AG09319 (cell line): ENCODE measurements around the gene HLCS.
"Not testable (repeated sequence)": the region's sequence is repeated elsewhere in the genome, so short reads cannot be mapped to it uniquely, and the experiment has no call there.

ENCODE experiments used
- DNase-seq: peaks from one replicate; pipeline ENCODE4 v3.0.0-alpha.2; 2010; ENCODE audit warnings: low read depth; ENCODE audit errors: extremely low read depth
- TF ChIP-seq, protein P1 (sequence below): IDR thresholded peaks from 2 replicates; pipeline ENCODE4 v1.5.1; 2011; ENCODE audit warnings: low read depth, mild to moderate bottlenecking, inconsistent platforms, low read length, moderate library complexity

Gene HLCS

DNA sequence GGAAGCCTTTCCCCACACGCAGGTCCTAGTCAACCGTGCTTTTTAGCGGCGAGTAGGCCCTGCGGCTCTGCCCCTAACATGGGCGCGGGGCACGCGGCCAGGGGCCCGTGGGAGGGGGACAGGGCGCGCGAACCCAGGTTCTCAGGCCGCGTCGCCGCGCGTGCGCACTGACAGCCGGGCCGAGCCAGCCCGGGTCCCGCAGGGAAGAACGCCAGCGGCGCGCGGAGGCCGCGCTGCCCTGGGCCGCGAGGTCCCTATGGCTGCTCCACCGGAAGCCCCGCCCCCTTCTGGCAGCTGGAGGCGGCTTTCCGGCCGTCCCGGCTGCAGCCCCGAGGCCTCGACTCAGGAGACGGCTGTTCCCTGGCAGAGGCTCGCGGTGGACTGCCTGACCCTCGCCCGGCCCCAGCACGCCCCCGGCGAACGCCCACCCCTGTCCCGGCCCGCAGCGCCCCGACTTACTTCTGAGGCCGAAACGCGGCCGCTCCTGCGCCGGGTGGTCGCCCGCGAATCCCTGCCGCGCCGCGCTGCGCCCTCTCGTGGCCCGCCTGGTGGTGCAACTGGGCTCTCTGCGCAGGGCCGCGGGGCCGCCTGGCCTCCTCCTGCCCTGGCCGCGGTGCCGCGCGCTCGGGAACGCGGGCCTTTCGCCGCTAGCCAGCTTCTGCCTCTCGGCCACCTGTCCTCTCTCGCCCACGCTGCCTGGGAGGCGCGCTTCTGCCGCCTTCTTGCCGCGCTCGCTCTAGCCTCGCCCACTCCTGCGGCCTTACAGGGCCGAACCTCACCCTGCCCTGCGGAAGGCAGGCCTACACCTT, 23.4 kb upstream of the HLCS start:
- TF ChIP-seq, protein P1, sequence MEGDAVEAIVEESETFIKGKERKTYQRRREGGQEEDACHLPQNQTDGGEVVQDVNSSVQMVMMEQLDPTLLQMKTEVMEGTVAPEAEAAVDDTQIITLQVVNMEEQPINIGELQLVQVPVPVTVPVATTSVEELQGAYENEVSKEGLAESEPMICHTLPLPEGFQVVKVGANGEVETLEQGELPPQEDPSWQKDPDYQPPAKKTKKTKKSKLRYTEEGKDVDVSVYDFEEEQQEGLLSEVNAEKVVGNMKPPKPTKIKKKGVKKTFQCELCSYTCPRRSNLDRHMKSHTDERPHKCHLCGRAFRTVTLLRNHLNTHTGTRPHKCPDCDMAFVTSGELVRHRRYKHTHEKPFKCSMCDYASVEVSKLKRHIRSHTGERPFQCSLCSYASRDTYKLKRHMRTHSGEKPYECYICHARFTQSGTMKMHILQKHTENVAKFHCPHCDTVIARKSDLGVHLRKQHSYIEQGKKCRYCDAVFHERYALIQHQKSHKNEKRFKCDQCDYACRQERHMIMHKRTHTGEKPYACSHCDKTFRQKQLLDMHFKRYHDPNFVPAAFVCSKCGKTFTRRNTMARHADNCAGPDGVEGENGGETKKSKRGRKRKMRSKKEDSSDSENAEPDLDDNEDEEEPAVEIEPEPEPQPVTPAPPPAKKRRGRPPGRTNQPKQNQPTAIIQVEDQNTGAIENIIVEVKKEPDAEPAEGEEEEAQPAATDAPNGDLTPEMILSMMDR: peak; percentile 41
- DNase-seq: peak; percentile 83

DNA sequence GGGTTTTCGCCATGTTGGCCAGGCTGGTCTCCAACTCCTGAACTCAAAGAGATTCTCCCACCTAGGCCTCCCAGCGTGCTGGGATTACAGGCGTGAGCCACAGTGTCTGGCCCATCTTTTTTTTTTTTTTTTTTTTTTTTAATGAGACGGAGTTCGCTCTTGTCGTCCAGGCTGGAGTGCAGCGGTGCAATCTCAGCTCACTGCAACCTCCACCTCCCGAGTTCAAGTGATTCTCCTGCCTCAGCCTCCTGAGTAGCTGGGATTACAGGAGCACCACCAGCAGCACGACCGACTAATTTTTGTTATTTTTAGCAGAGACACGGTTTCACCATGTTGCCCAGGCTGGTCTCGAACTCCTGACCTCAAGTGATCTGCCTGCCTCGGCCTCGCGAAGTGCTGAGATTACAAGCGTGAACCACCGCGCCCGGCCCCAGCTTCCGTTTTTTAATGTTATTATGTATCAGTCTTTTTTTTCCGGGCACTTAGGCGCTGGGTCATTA, 22.8 kb upstream of the HLCS start:
- not testable (repeated sequence) for DNase-seq

DNA sequence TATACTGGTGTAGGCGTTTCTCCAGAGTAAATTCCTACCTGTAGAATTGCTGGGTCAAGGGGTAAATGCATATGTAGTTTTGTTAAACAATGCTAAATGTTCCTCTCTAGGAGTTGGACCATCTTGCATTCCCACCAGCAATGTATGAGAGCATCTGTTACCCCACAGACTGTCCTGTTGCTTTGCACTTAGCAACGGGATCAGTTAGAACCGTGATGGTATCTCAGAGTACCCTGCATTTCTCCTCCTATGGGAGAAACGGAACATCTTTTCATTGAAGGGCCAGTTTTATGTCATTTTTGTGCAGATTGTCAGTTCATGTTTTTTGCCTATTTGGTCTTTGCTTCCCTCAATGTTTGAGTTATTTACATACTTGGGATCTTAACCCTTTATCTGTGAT, 22.1 kb upstream of the HLCS start:
- TF ChIP-seq, protein P1: no peak

DNA sequence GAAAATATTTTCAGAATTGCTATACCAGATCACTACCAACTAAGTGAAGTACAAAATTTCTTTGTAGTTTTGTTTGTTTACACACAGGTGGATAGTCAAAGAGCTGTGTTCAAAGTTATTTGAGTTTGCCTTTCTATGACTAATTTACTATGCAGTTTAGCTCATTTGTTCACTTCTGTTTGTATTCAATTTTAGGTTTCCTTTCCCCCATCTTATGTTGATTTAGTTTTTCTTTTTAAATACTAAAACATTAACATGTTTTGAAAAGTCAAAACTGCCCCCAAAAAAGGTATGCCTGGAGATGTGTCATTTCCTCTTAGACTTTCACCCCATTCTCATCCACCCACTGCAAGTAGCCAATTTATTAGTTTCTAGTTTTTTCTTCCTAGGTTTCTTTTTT, 21.4 kb upstream of the HLCS start:
- DNase-seq: no peak
- TF ChIP-seq, protein P1: no peak

More for the DNA sequence above, 22.1 kb upstream of the HLCS start:
- DNase-seq: no peak

DNA sequence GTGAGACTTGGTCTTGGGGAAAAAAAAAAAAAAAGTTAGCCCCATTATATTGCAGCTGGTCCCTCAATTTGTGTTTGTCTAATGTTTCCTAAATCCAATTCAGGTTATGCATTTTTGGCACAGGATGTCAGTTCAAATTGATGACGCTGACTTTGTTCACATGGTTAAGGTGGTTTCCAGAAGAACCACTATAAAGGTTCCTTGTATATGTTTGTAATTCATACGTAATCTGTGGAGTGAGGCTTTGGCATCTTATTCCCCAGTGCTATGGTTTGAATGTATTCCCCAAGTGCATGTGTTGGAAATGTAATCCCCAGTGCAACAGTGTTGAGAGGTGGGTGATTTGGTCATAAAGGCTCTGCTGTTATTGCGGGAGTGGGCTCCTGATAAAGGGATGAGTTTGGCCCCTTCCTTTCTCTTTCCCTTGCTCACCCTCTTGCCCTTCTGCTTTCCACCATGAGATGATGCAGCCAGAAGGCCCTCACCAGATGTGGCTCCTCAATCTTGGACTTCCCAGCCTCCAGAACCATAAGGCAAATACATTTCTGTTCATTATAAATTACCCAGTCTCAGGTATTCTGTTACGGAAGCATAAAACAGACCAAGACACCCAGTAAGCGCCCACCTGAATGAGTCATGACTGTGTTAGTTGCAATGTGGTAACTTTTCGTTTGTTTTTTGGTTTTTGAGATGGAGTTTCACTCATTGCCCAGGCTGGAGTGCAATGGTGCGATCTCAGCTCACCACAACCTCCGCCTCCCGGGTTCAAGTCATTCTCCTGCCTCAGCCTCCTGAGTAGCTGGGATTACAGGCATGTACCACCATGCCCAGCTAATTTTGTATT, 19.5 kb upstream of the HLCS start:
- TF ChIP-seq, protein P1: no peak
- no peak for DNase-seq

DNA sequence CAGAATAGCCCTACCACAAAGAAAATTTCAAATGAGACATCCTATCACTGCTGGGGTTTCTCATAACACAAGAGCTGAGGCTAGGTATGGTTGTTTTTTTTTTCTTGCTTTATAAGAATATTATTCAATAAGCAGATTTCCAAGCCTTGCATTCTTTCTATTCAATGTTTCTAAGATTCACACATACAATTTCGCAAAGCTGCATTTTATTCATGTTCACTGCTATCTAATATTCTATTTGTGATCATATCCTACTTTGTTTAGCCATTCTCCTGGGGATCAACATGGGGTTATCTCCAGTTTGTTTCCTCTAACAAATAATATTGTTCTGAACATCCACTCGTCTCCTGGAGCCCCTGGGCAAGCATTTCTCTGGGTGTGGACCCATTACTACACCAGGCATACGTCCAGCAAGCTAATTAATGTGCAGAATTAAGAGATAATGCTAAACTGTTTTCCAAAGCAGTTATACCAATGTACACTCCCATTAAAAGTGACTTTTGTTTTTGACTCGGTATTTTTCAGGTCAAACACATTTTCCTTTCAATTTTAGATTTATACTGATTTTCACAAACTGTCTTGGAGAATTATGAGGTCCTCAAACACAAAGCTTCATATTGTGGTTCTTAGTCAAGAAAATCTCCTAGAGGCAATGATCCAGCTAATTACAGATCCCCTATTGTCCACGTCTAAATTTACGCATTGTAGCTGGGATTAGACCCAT, 15.7 kb upstream of the HLCS start:
- TF ChIP-seq, protein P1: no peak
- no peak for DNase-seq

DNA sequence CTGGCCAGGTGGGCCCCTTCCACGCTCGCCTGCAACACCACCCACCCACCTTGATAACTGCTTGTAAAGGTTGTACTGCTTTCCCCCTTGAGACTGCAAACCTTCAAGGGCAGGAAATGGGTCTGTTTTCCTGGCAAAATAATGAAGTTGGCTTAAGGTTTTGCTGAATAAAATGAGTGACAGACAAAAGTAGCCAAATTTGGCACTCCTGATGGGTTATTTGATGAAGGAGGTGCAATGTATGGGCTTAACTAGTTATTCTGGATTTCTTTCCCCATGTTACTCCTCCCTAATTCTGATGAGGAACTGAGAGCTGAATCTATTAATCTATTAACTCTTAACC, 14.6 kb upstream of the HLCS start:
- TF ChIP-seq, protein P1: no peak

More for the DNA sequence above, 14.6 kb upstream of the HLCS start:
- no peak for DNase-seq
